NOMO-1 treated with dmso at 0.1 percent for 144 hours (cell line): ENCODE measurements around the gene TAF3.

Experiments
- DNase-seq: peaks from one replicate; lab custom pipeline; 2025; ENCODE audit not compliant: unreplicated experiment; lab: John Stamatoyannopoulos, UW

Gene TAF3

GRCh38 chr10:7876541-7877127 lies 58.3 kb downstream of the TAF3 start:
- no peak for DNase-seq

- DNase-seq: no peak
Observed at GRCh38 chr10:7881119-7881518, 62.8 kb downstream of the TAF3 start.

- no peak for DNase-seq
Observed at GRCh38 chr10:7886056-7886455, 67.8 kb downstream of the TAF3 start.

- DNase-seq: no peak
Observed at GRCh38 chr10:7887174-7887816, 69.0 kb downstream of the TAF3 start.

GRCh38 chr10:7889947-7890542 lies 71.7 kb downstream of the TAF3 start:
- DNase-seq: no peak

DNA sequence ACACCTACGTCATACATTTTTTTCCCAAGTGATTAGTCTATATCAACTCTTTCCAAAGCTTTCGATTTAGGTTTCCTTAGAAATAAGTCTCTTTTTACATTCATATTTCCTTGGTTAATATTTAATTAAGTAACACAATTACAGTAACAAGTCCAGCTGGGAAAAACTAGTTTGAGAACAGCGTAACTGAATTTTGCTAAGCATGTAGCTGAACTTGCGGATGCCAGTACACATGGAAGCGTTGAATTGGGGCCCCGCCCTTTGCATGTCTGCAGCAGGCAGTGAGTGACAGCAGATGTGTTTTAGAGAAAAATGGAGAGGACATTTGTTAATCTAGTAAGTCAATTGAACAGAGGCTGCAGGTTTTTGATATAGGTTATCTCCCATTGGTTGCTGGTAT lies 72.5 kb downstream of the TAF3 start:
- DNase-seq: no peak

GRCh38 chr10:7891634-7892033 lies 73.3 kb downstream of the TAF3 start:
- no peak for DNase-seq

DNA sequence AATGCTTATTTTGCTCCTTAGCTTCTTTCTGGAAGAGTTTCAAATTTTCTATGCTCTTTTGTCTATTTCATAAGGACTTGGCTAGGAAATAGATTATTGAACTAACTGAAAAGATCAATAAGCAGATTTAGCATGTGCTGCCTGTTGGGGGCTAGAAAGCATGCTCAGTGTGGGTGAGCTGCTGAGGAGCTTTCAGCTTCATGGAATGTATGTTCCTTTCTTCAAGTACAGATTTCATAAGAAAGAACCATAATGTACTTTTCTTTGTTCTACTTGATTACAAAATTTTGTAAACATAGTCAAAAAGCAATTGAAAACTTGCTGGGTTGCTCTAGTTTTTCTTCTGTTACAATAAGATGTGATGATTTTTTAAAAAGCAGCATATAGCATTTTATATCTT lies 73.8 kb downstream of the TAF3 start:
- DNase-seq: no peak

GRCh38 chr10:7895699-7896090 lies 77.4 kb downstream of the TAF3 start:
- DNase-seq: no peak

GRCh38 chr10:7896297-7896696 lies 78.0 kb downstream of the TAF3 start:
- DNase-seq: no peak

GRCh38 chr10:7901256-7901655 lies 83.0 kb downstream of the TAF3 start:
- no peak for DNase-seq

GRCh38 chr10:7902413-7902812 lies 84.1 kb downstream of the TAF3 start:
- DNase-seq: no peak

DNA sequence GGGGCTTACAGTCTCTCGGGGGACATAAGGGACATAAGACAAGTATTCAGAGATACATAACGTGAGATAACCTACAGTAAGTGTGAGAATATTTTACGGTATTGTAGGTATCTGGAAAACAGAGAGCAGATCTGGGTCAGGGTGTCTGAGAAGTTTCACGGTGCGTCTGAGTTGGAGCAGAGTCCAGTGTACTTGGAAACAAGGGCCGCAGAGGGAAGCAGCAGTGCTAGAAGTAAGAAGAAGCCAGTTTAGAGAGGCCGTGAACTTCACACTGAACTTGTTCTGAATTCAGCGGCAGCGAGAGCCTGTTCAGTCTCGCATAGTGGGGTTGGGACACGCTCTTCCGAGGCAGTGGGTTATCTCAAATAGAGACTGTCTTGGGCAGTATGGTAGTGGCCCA lies 85.5 kb downstream of the TAF3 start:
- no peak for DNase-seq

DNA sequence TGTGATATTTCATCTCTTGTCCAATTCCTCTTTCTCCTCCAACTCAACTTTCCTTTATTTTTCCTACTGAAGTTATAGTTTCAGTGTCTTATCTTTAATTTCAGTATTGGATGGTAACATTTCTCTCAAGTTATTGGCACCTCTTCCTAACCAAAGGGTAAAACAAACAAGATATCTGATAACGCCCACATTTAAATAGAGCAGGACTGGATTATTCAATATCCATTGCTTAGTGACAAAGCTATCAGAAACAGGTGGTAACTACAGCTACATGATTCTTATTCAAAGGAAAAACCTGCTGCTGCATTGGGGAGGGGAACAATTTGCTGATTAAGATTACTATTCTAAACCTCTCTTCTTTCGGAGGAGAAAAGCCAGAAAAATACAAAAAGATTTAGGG lies 87.8 kb downstream of the TAF3 start:
- DNase-seq: no peak

- DNase-seq: no peak
Observed at GRCh38 chr10:7908541-7909210, 90.4 kb downstream of the TAF3 start.

DNA sequence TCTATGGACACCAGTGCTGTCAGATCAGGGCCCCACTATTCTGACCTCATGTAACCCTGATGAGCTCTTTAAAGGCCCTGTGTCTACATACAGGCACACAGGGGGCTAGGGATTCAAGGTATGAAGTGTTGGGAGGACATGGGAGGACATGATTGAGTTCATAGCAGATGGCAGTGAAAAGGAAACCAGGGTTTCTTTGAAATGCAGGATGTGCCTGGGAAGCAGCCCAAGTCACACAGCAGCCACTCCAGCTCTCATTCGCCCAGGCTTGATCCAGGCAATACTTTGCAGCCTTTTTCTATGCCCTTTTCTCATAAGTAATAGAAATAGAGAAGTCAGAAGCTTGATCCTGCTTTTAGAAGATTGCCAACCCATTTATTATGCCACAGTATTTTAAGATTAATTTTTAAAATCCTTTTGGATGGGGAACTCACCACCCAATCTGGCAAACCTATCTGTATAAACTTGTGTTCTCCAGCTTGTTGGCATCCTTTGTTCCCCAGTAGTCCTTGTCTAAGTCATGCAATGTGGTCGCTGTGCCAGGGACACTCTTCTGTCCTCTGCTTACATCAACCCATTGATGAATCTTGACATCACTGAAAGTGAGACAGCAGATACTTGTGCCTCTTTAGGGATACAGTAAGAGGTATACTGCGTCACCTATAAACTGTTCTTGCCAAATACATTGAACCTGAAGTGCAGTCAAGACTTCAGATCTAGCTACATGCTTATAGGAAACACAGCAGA lies 95.0 kb downstream of the TAF3 start:
- DNase-seq: no peak

DNA sequence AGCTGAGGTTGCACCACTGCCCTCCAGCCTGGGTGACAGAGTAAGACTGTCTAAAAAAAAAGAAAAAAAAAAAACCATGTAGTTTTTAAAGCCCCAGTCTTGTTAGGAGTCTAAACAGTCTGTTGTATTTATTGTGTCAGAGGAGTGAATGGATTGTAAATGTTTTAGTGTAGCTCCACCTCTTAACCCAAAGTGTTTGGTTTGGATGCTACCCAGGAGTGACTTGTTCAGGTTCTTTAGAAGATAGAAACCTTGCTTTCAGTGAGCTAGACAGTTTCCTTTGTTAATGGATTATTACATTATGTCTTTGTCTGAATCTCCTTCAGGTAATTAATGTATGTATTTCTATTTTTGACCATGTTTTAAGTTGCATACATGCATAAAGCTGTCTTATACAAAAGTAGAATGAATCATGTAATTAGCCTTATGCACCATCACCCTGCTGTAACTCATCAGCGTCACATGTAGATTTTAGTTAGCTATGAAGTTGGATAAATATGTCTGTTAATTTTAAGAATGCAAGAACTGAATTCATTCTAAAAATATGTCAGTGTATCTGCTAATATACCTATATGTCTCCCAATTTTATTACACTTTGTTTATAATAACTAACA lies 97.7 kb downstream of the TAF3 start:
- no peak for DNase-seq

- no peak for DNase-seq
Observed at GRCh38 chr10:7917736-7918135, 99.4 kb downstream of the TAF3 start.

GRCh38 chr10:7922707-7923106 lies 104.4 kb downstream of the TAF3 start:
- no peak for DNase-seq

- DNase-seq: no peak
Observed at GRCh38 chr10:7928536-7928935, 110.2 kb downstream of the TAF3 start.
